Measurements from ENCODE around the gene PLEKHA8.

- TF ChIP-seq CTCF (IDR thresholded peaks at IDR 0.05), result no peak
- no peak for TF ChIP-seq POLR2A (IDR thresholded peaks at IDR 0.05)
These were observed 116.6 kb downstream of the PLEKHA8 start for GRCh38 chr7:30144657-30145306.
